ENCODE measurements around the gene RPS27A. TPM values are rescaled to one million over a fixed set of nuclear protein-coding genes. Genes with fewer than 3 reads are reported as not detected.
A peak's percentile ranks its signal among the peaks of the same experiment; 100 is the strongest.
"Not testable (repeated sequence)": the region's sequence is repeated elsewhere in the genome, so short reads cannot be mapped to it uniquely, and the experiment has no call there.

RPS27A gene
- 1,000 to 10,000 TPM; 1,078 to 1,927 (median 1,496) TPM for total RNA-seq

- intact Hi-C loops (cut with DNase I; ENCODE audit: low total_unique reads): no loop called here
- 0% methylated on average over 37 of the region's 37 CpGs for WGBS, 2 donors
- peak within 1 kb of the TSS; percentile 99 for H3K4me3 ChIP-seq (ENCODE audit: low read depth, poor library complexity, severe bottlenecking)
- TF ChIP-seq CTCF (IDR thresholded peaks at IDR 0.05): peak in 1 of 3 donors; percentile 17
- TF ChIP-seq POLR2A (IDR thresholded peaks at IDR 0.05): peak in 1 of 2 donors; percentile 41
- peak; percentile 90 to 98 for DNase-seq (ENCODE audit: low spot score in 2 of 2)
Measured at GRCh38 chr2:55232084-55232862, at the start of gene RPS27A, which contains the start of gene CLHC1. Gene RPS27A, plus strand, starts transcription at chr2:55232688. Its CDS starts 137 bp downstream, at chr2:55232825. Gene CLHC1, minus strand, starts transcription at chr2:55232293. Its CDS starts 9,882 bp downstream, at chr2:55222411.

GRCh38 chr2:55186837-55187236, 45.7 kb upstream of the RPS27A start:
- DNase-seq (ENCODE audit: low spot score in 2 of 2); intact Hi-C loops (cut with DNase I; ENCODE audit: low total_unique reads); H3K4me3 ChIP-seq (ENCODE audit: low read depth, poor library complexity, severe bottlenecking): not testable (repeated sequence)
- WGBS, 2 donors: 89 to 97% methylated on average over 8 of the region's 8 CpGs

GRCh38 chr2:55191888-55192287, 40.6 kb upstream of the RPS27A start:
- WGBS, 2 donors: 96 to 100% methylated on average over 2 of the region's 2 CpGs
- intact Hi-C loops (cut with DNase I; ENCODE audit: low total_unique reads); DNase-seq (ENCODE audit: low spot score in 2 of 2); H3K4me3 ChIP-seq (ENCODE audit: low read depth, poor library complexity, severe bottlenecking): not testable (repeated sequence)

- TF ChIP-seq CTCF (IDR thresholded peaks at IDR 0.05): no peak
- TF ChIP-seq POLR2A (IDR thresholded peaks at IDR 0.05): no peak
- no peak overlapping the region for H3K4me3 ChIP-seq (ENCODE audit: low read depth, poor library complexity, severe bottlenecking)
- DNase-seq (ENCODE audit: low spot score in 2 of 2): no peak
- WGBS, 2 donors: 97% methylated on average over 2 of the region's 2 CpGs
- intact Hi-C loops (cut with DNase I; ENCODE audit: low total_unique reads): no loop called here
Measured at GRCh38 chr2:55196526-55196925, 36.0 kb upstream of the RPS27A start.

- intact Hi-C loops (cut with DNase I; ENCODE audit: low total_unique reads): no loop called here
- WGBS, 2 donors: 96% methylated on average over 1 of the region's 1 CpG
- TF ChIP-seq CTCF (IDR thresholded peaks at IDR 0.05): no peak
- TF ChIP-seq POLR2A (IDR thresholded peaks at IDR 0.05): no peak
- DNase-seq (ENCODE audit: low spot score in 2 of 2): no peak
- H3K4me3 ChIP-seq (ENCODE audit: low read depth, poor library complexity, severe bottlenecking): no peak overlapping the region
Measured at GRCh38 chr2:55200416-55200815, 32.1 kb upstream of the RPS27A start.

- TF ChIP-seq POLR2A (IDR thresholded peaks at IDR 0.05): no peak
- no peak for TF ChIP-seq CTCF (IDR thresholded peaks at IDR 0.05)
- H3K4me3 ChIP-seq (ENCODE audit: low read depth, poor library complexity, severe bottlenecking): no peak overlapping the region
- DNase-seq (ENCODE audit: low spot score in 2 of 2): no peak
- WGBS, 2 donors: 95 to 96% methylated on average over 3 of the region's 3 CpGs
- intact Hi-C loops (cut with DNase I; ENCODE audit: low total_unique reads): no loop called here
Measured at GRCh38 chr2:55204536-55204935, 28.0 kb upstream of the RPS27A start.

- 91 to 93% methylated on average over 2 of the region's 2 CpGs for WGBS, 2 donors
- TF ChIP-seq CTCF (IDR thresholded peaks at IDR 0.05): no peak
- H3K4me3 ChIP-seq (ENCODE audit: low read depth, poor library complexity, severe bottlenecking): no peak overlapping the region
- intact Hi-C loops (cut with DNase I; ENCODE audit: low total_unique reads): no loop called here
- no peak for DNase-seq (ENCODE audit: low spot score in 2 of 2)
Measured at GRCh38 chr2:55204950-55205349, 27.5 kb upstream of the RPS27A start.

Measured in lower leg skin (tissue), 4 donors.